GM21619 (cell line): ENCODE measurements around the gene C9orf57.
"Not testable (repeated sequence)": the region's sequence is repeated elsewhere in the genome, so short reads cannot be mapped to it uniquely, and the experiment has no call there.

Experiments used
- ATAC-seq: cut with Tn5 transposase; IDR thresholded peaks from one replicate; pipeline ENCODE4 v1.9.1; 2021; ENCODE audit not compliant: unreplicated experiment

C9orf57 gene

DNA sequence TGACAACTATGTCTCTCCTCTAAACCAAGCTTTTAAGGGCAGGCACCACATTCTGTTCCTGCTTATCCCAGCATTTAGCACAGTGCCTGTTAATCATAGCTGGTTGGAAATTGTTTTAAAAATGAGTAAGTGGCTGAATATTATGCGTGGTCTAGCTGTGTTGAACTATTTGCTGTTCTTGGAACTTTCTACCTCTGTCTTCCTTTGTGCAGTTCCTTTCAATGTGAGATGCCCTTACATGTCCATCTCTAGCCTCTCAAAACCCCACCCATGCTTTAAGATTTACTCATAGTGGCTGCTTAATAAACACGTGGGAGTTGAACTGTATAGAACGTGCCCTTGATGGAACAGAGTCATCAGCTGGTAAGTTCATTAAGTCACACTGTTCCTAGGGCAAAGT is 34.5 kb downstream of the C9orf57 start:
- ATAC-seq = no peak

DNA sequence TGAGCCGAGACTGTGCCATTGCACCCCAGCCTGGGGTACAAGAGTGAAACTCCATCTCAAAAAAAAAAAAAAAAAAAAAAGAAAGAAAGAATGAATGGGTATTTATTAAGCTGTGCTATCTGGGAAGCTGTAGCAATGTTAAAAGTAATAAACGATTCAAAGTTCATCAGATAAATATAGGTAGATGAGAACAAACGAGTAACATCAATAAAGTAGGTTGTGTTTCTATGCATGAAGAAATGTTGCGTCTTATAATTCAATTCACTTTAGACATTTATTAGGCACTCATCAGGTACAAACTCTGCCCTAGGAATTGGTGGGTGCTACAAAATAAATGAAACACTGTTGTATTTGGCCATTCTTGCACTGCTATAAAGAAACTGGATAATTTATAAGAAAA is 36.8 kb downstream of the C9orf57 start:
- ATAC-seq = no peak

DNA sequence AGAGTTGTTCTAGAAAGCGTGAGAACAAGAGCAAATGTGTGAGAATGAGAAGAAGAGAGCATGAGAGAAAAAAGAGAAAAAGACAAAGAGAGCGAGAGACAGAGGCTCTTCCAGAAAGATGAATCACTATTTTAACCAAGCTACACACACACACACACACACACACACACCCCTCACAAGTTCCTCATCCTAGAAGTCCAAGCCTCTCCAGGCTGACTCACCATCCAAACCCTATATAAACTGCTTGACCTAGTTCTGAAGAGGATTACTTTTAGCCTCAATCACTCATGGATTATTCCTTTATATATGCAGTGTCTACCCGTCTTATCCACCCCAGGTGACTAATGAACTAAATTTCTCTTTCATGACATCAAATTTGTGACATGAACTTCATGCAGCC is 37.6 kb downstream of the C9orf57 start:
- no peak for ATAC-seq

DNA sequence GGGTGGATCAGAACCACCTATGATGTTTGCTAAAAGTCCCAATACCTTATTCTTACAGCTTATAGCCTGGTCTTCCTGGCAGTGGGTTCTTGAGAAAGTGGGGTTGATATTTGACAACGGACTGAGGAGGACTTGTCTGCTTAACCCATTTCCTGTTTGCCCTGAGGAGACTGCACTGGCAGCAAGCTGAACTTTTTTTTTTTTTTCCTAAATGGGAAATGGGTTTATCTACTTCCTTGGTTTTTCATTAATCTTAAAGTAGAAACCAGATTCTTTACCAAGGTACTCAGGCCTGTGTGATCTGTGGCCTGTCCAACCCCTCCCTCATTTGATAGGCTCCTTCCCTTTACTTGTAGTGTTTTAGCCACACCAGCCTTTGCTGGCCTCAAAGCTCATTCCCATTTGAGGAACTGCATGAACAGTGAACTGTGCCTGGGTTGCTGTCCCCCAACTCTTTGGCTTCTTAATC is 47.1 kb downstream of the C9orf57 start:
- ATAC-seq = no peak

- ATAC-seq = no peak
Observed at GRCh38 chr9:72012646-72013045, 47.8 kb downstream of the C9orf57 start.

DNA sequence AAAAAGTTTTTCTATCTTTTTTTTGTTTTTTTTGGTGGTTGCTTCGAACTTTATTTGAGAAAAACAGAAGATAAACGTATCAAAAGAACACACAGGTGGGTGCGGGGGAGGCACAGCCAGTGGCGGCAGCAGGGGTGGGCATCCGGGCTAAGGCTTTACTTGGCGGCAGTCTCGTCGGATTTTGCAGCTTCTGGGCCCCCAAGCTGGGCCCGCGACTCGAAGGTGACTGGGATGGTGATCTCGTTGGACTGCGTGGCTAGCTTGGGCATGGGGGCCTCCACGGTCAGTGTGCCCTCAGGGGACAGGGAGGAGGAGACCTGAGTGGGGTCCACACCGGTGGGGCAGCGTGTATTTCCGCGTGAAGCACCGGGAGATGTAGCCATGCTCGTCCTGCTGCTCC is 52.7 kb downstream of the C9orf57 start:
- not testable (repeated sequence) for ATAC-seq

GRCh38 chr9:72006501-72006900 is 53.9 kb downstream of the C9orf57 start:
- ATAC-seq = no peak

DNA sequence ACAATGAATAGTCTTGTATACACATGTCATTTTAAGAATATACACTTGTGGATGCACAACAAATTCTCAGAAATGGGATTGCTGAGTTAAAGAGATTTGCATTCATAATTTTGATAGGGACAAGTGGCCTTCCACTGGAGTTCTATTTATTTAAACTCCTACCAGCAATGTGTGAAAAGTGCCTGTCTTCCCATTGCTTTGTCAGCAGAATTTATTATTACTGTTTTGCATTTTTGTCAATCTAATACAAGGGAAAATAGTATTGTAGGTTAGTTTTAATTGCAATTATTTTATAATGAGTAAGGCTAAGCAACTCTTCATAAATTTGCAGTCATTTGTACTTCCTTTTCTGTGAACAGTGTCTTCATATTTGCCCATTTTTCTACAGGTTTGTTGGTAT is 55.0 kb downstream of the C9orf57 start:
- ATAC-seq = no peak
